A673 (cell line): ENCODE data around the gene TEX53.

ENCODE experiments used
- EZH2 ChIP-seq: fragments of 200-600 bp; sonication (generic); IDR thresholded peaks from 2 replicates; pipeline ENCODE4 v1.6.1; 2017; ENCODE audit warnings: borderline replicate concordance, low read depth, mild to moderate bottlenecking, mixed read lengths, antibody characterized with exemption, low read length; ENCODE audit not compliant: poor library complexity, severe bottlenecking
- TF ChIP-seq, protein P1 (sequence below): fragments of 300-800, 200-600 bp; sonication (generic); conservative IDR thresholded peaks from 2 replicates; pipeline ENCODE4 v1.5.1; 2017; ENCODE audit warnings: low read depth, mild to moderate bottlenecking, antibody characterized with exemption, low read length, moderate library complexity, mixed read lengths

DNA sequence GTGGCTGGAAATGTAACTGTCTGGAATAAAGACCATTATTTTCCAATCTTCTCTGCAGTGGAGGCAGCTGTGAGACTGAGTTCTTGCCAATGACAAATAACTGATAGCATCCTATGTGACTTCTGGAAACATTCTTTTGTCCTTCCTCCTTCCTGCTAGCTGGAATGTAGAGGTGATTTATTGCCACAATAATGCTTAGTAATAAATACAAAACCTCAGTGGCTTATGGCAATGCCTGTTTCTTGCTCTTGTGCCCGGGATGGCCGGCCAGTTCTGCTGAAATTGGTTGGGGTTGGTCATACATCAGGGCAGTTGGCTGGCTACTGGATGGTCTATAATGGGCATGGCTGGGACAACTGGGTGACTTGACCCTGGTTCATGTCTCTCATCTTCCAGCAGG is 36.5 kb upstream of the TEX53 start:
- TF ChIP-seq, protein P1, sequence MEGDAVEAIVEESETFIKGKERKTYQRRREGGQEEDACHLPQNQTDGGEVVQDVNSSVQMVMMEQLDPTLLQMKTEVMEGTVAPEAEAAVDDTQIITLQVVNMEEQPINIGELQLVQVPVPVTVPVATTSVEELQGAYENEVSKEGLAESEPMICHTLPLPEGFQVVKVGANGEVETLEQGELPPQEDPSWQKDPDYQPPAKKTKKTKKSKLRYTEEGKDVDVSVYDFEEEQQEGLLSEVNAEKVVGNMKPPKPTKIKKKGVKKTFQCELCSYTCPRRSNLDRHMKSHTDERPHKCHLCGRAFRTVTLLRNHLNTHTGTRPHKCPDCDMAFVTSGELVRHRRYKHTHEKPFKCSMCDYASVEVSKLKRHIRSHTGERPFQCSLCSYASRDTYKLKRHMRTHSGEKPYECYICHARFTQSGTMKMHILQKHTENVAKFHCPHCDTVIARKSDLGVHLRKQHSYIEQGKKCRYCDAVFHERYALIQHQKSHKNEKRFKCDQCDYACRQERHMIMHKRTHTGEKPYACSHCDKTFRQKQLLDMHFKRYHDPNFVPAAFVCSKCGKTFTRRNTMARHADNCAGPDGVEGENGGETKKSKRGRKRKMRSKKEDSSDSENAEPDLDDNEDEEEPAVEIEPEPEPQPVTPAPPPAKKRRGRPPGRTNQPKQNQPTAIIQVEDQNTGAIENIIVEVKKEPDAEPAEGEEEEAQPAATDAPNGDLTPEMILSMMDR, result no peak
- no peak for TF ChIP-seq EZH2
